ENCODE measurements around the gene CCDC27.

The CCDC27 gene

DNA sequence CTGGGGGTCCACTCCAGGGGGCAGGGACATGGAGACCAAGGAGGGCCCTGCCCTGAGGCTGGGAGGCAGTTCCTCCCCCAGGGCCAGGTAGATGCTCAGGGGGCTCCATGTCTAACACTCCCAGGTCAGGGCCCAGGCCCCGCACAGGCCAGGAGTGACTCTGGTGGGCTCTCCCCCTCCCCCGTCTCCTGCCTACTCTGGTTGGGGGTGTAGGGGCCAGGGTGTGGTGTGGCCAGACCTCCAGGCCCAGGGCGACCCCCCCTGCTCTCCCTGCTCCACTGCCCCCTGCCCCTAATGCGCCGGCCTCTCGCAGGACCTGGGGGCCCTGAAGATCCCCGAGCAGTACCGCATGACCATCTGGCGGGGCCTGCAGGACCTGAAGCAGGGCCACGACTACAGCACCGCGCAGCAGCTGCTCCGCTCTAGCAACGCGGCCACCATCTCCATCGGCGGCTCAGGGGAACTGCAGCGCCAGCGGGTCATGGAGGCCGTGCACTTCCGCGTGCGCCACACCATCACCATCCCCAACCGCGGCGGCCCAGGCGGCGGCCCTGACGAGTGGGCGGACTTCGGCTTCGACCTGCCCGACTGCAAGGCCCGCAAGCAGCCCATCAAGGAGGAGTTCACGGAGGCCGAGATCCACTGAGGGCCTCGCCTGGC is 19.7 kb upstream of the CCDC27 start:
- H3K27me3 Mint-ChIP-seq (ENCODE audit: low read depth, poor library complexity): peaks cover 6% of the 10 kb centered on the region
- peak; percentile 45 for DNase-seq
- H3K4me3 Mint-ChIP-seq: no peak overlapping the region
- TF ChIP-seq, protein P1, sequence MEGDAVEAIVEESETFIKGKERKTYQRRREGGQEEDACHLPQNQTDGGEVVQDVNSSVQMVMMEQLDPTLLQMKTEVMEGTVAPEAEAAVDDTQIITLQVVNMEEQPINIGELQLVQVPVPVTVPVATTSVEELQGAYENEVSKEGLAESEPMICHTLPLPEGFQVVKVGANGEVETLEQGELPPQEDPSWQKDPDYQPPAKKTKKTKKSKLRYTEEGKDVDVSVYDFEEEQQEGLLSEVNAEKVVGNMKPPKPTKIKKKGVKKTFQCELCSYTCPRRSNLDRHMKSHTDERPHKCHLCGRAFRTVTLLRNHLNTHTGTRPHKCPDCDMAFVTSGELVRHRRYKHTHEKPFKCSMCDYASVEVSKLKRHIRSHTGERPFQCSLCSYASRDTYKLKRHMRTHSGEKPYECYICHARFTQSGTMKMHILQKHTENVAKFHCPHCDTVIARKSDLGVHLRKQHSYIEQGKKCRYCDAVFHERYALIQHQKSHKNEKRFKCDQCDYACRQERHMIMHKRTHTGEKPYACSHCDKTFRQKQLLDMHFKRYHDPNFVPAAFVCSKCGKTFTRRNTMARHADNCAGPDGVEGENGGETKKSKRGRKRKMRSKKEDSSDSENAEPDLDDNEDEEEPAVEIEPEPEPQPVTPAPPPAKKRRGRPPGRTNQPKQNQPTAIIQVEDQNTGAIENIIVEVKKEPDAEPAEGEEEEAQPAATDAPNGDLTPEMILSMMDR (IDR thresholded peaks at IDR 0.05): no peak
- no peaks in the 10 kb centered on the region for H3K9me3 Mint-ChIP-seq
- no peak overlapping the region for H3K27ac Mint-ChIP-seq
- peaks cover 37% of the 10 kb centered on the region for H3K4me1 Mint-ChIP-seq
- H3K36me3 Mint-ChIP-seq (ENCODE audit: low read depth): peaks cover 12% of the 10 kb centered on the region

DNA sequence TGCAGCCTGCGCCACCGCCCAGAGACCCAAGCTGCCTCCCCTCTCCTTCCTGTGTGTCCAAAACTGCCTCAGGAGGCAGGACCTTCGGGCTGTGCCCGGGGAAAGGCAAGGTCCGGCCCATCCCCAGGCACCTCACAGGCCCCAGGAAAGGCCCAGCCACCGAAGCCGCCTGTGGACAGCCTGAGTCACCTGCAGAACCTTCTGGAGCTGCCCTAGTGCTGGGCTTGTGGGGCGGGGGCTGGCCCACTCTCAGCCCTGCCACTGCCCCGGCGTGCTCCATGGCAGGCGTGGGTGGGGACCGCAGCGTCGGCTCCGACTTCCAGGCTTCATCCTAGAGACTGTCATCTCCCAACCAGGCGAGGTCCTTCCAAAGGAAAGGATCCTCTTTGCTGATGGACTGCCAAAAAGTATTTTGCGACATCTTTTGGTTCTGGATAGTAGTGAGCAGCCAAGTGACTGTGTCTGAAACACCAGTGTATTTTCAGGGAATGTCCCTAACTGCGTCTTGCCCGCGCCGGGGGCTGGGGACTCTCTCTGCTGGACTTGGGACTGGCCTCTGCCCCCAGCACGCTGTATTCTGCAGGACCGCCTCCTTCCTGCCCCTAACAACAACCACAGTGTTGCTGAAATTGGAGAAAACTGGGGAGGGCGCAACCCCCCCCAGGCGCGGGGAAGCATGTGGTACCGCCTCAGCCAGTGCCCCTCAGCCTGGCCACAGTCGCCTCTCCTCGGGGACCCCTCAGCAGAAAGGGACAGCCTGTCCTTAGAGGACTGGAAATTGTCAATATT is 19.0 kb upstream of the CCDC27 start:
- TF ChIP-seq, protein P1 (IDR thresholded peaks at IDR 0.05): no peak
- no peak for DNase-seq
- Mint-ChIP-seq H3K4me1 (peaks cover 37% of the 10 kb centered on the region), H3K9me3 (no peaks in the 10 kb centered on the region), H3K27ac (no peak overlapping the region), H3K4me3 (no peak overlapping the region), H3K27me3 (ENCODE audit: low read depth, poor library complexity) (peaks cover 6% of the 10 kb centered on the region), H3K36me3 (ENCODE audit: low read depth) (peaks cover 12% of the 10 kb centered on the region)

DNA sequence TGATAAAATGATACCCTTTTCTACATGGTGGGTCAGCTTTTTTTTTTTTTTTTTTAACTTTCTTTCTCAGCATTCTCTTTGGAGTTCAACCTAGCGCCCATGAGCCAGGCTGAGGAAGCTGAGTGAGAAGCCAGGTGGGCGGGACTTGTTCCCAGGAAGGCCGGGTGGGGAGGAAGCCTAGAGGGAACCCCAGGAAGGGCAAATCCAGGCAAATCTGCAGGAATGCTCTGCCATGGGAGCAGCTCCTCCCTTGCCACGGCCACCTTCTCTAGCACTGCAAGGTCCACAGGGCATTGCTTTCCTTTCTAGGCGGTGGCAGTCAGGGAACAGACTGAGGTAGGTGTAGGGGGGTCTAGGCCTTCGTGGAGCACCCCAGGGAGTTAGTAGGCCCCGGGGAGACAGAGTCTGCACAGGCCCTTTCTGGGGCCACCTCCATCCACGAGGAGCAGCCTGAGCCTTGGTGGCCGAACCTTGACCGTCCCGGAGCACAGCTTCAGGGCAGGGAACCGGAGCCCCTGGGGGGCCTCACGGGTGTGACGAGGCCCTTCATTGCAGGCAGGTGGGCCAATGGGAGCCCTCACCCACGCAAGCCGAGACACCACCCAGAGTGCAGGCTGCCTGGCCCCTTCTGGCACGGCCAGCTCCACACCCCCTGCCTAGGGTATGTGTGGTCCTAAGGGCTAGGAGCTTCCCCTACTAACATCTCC is 18.2 kb upstream of the CCDC27 start:
- Mint-ChIP-seq H3K27ac (no peak overlapping the region), H3K9me3 (no peaks in the 10 kb centered on the region), H3K4me1 (peaks cover 37% of the 10 kb centered on the region), H3K27me3 (ENCODE audit: low read depth, poor library complexity) (peaks cover 4% of the 10 kb centered on the region), H3K4me3 (no peak overlapping the region), H3K36me3 (ENCODE audit: low read depth) (peaks cover 12% of the 10 kb centered on the region)
- TF ChIP-seq, protein P1 (IDR thresholded peaks at IDR 0.05): no peak
- no peak for DNase-seq

GRCh38 chr1:3734602-3735001 is 17.6 kb upstream of the CCDC27 start:
- Mint-ChIP-seq H3K4me1 (peaks cover 37% of the 10 kb centered on the region), H3K27ac (no peak overlapping the region), H3K4me3 (no peak overlapping the region), H3K9me3 (no peaks in the 10 kb centered on the region), H3K36me3 (ENCODE audit: low read depth) (peaks cover 12% of the 10 kb centered on the region), H3K27me3 (ENCODE audit: low read depth, poor library complexity) (peaks cover 4% of the 10 kb centered on the region)
- DNase-seq: no peak
- TF ChIP-seq, protein P1 (IDR thresholded peaks at IDR 0.05): no peak

- TF ChIP-seq, protein P1 (IDR thresholded peaks at IDR 0.05): no peak
- Mint-ChIP-seq H3K27me3 (ENCODE audit: low read depth, poor library complexity) (peaks cover 4% of the 10 kb centered on the region), H3K4me3 (no peak overlapping the region), H3K36me3 (ENCODE audit: low read depth) (peaks cover 12% of the 10 kb centered on the region), H3K27ac (no peak overlapping the region), H3K4me1 (peaks cover 37% of the 10 kb centered on the region), H3K9me3 (no peaks in the 10 kb centered on the region)
- no peak for DNase-seq
Observed at GRCh38 chr1:3735027-3735681, 17.1 kb upstream of the CCDC27 start.

Data from nephron progenitor cell (in vitro differentiated cells).